A673 (cell line): ENCODE data around the gene CTNNA3. TPM values are rescaled to one million over a fixed set of nuclear protein-coding genes. Genes with fewer than 3 reads are reported as not detected.
"Not testable (repeated sequence)": the region's sequence is repeated elsewhere in the genome, so short reads cannot be mapped to it uniquely, and the experiment has no call there.

Source experiments
- BruUV-seq: library from RNA; stranded (reverse); fragments of 400-500 nt; replicated peaks from 2 replicates; lab custom pipeline; 2021; lab: Mats Ljungman, UMichigan
- CTCF ChIA-PET: fragments of 300-600 bp; sonication (Branson Sonifier 250); formaldehyde crosslinking; loops from one replicate; lab custom pipeline; 2022; ENCODE audit warnings: antibody characterized with exemption; lab: Charles Lee
- POLR2A ChIA-PET: fragments of 300-600 bp; sonication (Branson Sonifier 250); formaldehyde crosslinking; loops from one replicate; lab custom pipeline; 2022; ENCODE audit warnings: antibody characterized with exemption; ENCODE audit not compliant: low non-redundant PET; lab: Charles Lee
- DNase-seq: peaks from one replicate; pipeline ENCODE4 v3.0.0-alpha.2; 2015; ENCODE audit warnings: low spot score
- H3K27ac ChIP-seq: fragments of 200-600 bp; sonication (generic); 2 replicates; pipeline ENCODE4 v1.5.1; 2016; ENCODE audit warnings: mixed run types, low read depth, mild to moderate bottlenecking, mixed read lengths, antibody characterized with exemption, low read length; ENCODE audit not compliant: poor library complexity, severe bottlenecking
- H3K27me3 ChIP-seq: fragments of 200-600 bp; sonication (generic); replicated peaks from 2 replicates; pipeline ENCODE4 v1.6.1; 2017; ENCODE audit warnings: mixed run types, low read depth, mild to moderate bottlenecking, mixed read lengths, antibody characterized with exemption, low read length; ENCODE audit not compliant: insufficient read depth, poor library complexity
- H3K36me3 ChIP-seq: fragments of 200-600 bp; sonication (generic); 2 replicates; pipeline ENCODE4 v1.6.1; 2016; ENCODE audit warnings: mixed run types, mild to moderate bottlenecking, mixed read lengths, antibody characterized with exemption, low read length; ENCODE audit not compliant: insufficient read depth, poor library complexity, severe bottlenecking
- H3K4me1 ChIP-seq: fragments of 200-600 bp; sonication (generic); 2 replicates; pipeline ENCODE4 v1.6.1; 2017; ENCODE audit warnings: mixed run types, mild to moderate bottlenecking, mixed read lengths, antibody characterized with exemption, low read length; ENCODE audit not compliant: insufficient read depth, poor library complexity, severe bottlenecking
- H3K4me3 ChIP-seq: fragments of 200-600 bp; sonication (generic); 2 replicates; pipeline ENCODE4 v1.5.1; 2016; ENCODE audit warnings: low read depth, mixed run types, mild to moderate bottlenecking, mixed read lengths, low read length; ENCODE audit not compliant: poor library complexity, severe bottlenecking
- H3K9me3 ChIP-seq: fragments of 200-600 bp; sonication (generic); 2 replicates; pipeline ENCODE4 v1.6.1; 2016; ENCODE audit warnings: mixed run types, low read depth, mild to moderate bottlenecking, mixed read lengths, antibody characterized with exemption, low read length; ENCODE audit not compliant: poor library complexity, severe bottlenecking
- CTCF ChIP-seq: fragments of 300-800, 200-600 bp; sonication (generic); conservative IDR thresholded peaks from 2 replicates; pipeline ENCODE4 v1.5.1; 2017; ENCODE audit warnings: low read depth, mild to moderate bottlenecking, antibody characterized with exemption, low read length, moderate library complexity, mixed read lengths
- EZH2 ChIP-seq: fragments of 200-600 bp; sonication (generic); IDR thresholded peaks from 2 replicates; pipeline ENCODE4 v1.6.1; 2017; ENCODE audit warnings: borderline replicate concordance, low read depth, mild to moderate bottlenecking, mixed read lengths, antibody characterized with exemption, low read length; ENCODE audit not compliant: poor library complexity, severe bottlenecking
- intact Hi-C: fragments of 100-400 bp; cut with micrococcal nuclease; formaldehyde crosslinking; loops from one replicate; pipeline ENCODE4 v1.10.0; 2022; ENCODE audit not compliant: unreplicated experiment
- total RNA-seq: library from RNA; stranded (reverse); gene quantifications from 2 replicates; pipeline ENCODE4 v1.2.3, GENCODE V29; 2021

Gene CTNNA3
- total RNA-seq, 1 experiment from 2014 or later, result not detected

- no TSS peak for BruUV-seq
- Histone ChIP-seq H3K4me1 (no peaks in the 10 kb centered on the region), H3K27me3 (peaks cover 19% of the 10 kb centered on the region), H3K9me3 (no peaks in the 10 kb centered on the region), H3K4me3 (no peak overlapping the region), H3K27ac (no peak overlapping the region), H3K36me3 (no peaks in the 10 kb centered on the region)
- CTCF ChIA-PET, result no interaction called here
- intact Hi-C loops, result no loop called here
- TF ChIP-seq EZH2 (no peak), CTCF (no peak)
- no peak for DNase-seq
- POLR2A ChIA-PET, result no interaction called here
Measured at GRCh38 chr10:67571503-67571902, 124.5 kb downstream of the CTNNA3 start.

- intact Hi-C loops, CTCF ChIA-PET, BruUV-seq, H3K27ac ChIP-seq, H3K36me3 ChIP-seq, H3K27me3 ChIP-seq, DNase-seq, H3K9me3 ChIP-seq, H3K4me1 ChIP-seq, H3K4me3 ChIP-seq, POLR2A ChIA-PET: not testable (repeated sequence)
Measured at GRCh38 chr10:67558311-67558710, 137.7 kb downstream of the CTNNA3 start.

DNA sequence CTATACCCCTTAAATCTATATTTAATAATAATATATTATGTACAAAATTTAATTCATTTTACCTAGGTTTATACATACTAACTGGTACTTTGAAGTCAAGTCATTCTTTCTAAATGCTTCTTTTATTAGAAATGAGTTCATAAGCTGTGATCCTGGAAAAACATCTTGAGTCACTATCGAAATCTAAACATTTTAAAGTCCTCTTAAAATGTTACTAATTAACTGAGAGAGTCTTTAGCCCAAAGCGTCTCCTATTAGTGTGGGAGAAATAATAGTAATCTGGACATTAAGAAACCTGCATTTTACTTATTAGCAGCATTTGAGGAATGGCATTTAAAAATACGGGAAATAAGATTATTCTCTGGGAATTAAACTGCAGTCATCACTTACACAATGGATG lies 142.7 kb downstream of the CTNNA3 start:
- no peak for DNase-seq
- BruUV-seq, result no TSS peak
- no peak for TF ChIP-seq CTCF
- Histone ChIP-seq H3K27me3 (peaks cover 4% of the 10 kb centered on the region), H3K4me1 (no peaks in the 10 kb centered on the region), H3K4me3 (no peak overlapping the region), H3K36me3 (no peaks in the 10 kb centered on the region), H3K27ac (no peak overlapping the region), H3K9me3 (no peaks in the 10 kb centered on the region)
- POLR2A ChIA-PET, result no interaction called here
- CTCF ChIA-PET, result no interaction called here
- intact Hi-C loops, result no loop called here

- DNase-seq, result no peak
- Histone ChIP-seq H3K36me3 (no peaks in the 10 kb centered on the region), H3K4me3 (no peak overlapping the region), H3K4me1 (no peaks in the 10 kb centered on the region), H3K27me3 (peaks cover 4% of the 10 kb centered on the region), H3K9me3 (no peaks in the 10 kb centered on the region), H3K27ac (no peak overlapping the region)
- ChIA-PET POLR2A (no interaction called here), CTCF (no interaction called here)
- intact Hi-C loops, result no loop called here
- no peak for TF ChIP-seq CTCF
- TF ChIP-seq EZH2, result no peak
- no TSS peak for BruUV-seq
Measured at GRCh38 chr10:67550838-67551402, 145.1 kb downstream of the CTNNA3 start.
